GM12874 (cell line): ENCODE measurements around the gene SRRM1.

Experiments used
- TF ChIP-seq, protein P1 (sequence below): IDR thresholded peaks from 2 replicates; pipeline ENCODE4 v1.5.1; 2011; ENCODE audit warnings: low read depth, mild to moderate bottlenecking, control low read depth, low read length, moderate library complexity; ENCODE audit not compliant: insufficient read depth

SRRM1 gene

DNA sequence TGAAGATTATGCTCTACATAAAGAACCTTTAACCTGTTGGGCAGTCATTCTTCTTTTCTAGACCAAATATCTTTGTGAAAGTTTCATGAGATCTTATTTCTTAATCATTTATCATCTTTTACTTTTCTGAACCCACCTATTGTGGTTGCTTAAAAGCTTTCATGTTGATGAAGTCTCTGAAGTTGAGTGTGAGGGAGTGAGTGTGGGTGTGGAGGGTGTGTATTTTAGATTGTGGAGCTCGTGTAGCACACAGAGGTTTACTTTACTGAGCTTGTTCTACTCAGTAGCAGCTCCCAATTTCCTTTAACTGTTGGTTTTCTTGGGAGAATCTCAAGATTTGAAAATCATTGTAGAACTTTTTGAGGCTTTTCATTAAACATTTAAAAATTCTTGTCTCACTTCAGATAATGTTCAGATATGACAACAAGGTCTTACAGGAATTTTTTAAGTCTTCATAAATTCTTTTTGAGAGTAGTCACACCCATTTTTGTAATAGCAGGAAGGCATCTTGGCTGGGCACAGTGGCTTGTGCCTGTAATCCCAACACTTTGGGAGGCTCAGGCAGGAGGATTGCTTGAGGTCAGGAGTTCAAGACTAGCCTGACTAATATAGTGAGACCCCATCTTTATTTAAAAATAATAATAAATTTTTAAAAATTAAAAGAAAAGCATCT lies 17.0 kb downstream of the SRRM1 start:
- TF ChIP-seq, protein P1, sequence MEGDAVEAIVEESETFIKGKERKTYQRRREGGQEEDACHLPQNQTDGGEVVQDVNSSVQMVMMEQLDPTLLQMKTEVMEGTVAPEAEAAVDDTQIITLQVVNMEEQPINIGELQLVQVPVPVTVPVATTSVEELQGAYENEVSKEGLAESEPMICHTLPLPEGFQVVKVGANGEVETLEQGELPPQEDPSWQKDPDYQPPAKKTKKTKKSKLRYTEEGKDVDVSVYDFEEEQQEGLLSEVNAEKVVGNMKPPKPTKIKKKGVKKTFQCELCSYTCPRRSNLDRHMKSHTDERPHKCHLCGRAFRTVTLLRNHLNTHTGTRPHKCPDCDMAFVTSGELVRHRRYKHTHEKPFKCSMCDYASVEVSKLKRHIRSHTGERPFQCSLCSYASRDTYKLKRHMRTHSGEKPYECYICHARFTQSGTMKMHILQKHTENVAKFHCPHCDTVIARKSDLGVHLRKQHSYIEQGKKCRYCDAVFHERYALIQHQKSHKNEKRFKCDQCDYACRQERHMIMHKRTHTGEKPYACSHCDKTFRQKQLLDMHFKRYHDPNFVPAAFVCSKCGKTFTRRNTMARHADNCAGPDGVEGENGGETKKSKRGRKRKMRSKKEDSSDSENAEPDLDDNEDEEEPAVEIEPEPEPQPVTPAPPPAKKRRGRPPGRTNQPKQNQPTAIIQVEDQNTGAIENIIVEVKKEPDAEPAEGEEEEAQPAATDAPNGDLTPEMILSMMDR, result no peak

DNA sequence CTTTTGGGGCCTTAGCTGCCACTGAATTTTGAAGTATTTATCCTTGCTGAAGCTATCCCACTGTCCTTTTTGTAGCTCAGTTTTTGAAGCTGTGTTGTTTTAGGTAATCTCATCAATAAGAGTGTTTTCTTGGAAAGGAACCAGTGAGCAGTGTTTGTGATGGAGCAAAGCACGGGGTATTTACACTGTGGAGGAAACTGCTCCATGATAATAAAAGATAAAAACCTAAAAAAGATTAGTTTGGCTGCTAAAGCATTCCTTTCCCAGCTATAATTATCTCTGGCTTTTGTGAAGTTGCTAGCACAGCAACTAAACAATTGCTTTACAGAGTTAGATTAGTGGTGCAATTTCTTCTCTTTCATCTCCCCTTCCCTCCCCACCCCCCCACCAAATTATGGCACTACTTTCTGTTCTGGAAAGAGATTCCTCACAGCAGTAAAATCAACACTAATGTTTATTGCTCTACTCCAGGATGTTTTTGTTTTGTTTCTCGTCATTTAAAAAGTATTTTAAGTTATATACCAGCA lies 21.5 kb downstream of the SRRM1 start:
- TF ChIP-seq, protein P1, result no peak

GRCh38 chr1:24666794-24667193 lies 23.7 kb downstream of the SRRM1 start:
- TF ChIP-seq, protein P1, result no peak

GRCh38 chr1:24673341-24673740 lies 30.2 kb downstream of the SRRM1 start:
- TF ChIP-seq, protein P1, result no peak

DNA sequence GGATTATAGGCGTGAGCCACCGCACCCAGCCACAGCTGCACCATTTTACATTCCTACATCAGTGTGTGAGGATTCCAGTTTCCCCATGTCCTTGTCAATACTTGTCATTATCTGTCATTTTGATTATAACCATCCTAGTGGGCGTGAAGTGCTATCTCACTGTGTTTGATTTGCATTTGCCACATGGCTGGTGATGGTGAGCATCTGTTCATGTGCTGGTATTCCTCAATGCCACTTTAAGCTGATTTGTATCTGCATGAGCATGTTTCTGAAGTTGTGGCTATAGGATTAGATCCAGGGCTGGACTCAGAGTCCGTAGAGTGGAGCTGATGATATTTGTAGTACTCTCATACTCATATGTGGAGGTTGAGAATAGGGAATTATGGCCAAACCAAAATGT lies 36.6 kb downstream of the SRRM1 start:
- TF ChIP-seq, protein P1, result no peak

DNA sequence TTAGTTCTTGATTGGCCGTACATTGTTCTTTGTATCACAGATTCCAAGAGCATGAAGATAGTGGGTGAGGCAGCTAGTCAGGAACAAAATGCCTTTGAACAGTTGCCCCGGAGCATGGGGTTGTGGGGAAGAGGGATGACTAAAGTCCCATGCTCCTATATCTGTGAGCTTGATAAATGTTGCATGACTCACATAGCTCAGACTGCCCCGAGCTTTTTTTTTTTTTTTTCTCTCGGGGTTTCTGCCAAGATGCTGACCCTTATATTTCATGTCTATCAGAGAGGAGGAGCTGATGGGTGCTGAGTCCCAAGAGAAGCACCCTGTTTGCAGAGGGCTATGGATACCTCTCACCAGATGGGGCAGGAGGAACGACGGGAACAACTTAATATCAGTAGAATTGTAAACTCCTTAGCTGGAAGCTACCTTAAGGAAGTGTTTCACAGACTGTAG lies 40.6 kb downstream of the SRRM1 start:
- TF ChIP-seq, protein P1, result no peak

- TF ChIP-seq, protein P1, result no peak
Observed at GRCh38 chr1:24688033-24688432, 44.9 kb downstream of the SRRM1 start.
